Skin of body (tissue), 2 donors: ENCODE measurements around the gene ARHGAP26. TPM values are rescaled to one million over a fixed set of nuclear protein-coding genes. Genes with fewer than 3 reads are reported as not detected.

Source experiments
- DNase-seq: peaks from one replicate; lab custom pipeline; 2025; lab: John Stamatoyannopoulos, UW
- total RNA-seq: library from RNA; depleted of rRNA; stranded (reverse); fragments of >200 nt; gene quantifications from one replicate; pipeline ENCODE4 v1.2.3, GENCODE V29; 2014

ARHGAP26 gene
- total RNA-seq, 1 donor from 2014 or later: 40.6 TPM

DNA sequence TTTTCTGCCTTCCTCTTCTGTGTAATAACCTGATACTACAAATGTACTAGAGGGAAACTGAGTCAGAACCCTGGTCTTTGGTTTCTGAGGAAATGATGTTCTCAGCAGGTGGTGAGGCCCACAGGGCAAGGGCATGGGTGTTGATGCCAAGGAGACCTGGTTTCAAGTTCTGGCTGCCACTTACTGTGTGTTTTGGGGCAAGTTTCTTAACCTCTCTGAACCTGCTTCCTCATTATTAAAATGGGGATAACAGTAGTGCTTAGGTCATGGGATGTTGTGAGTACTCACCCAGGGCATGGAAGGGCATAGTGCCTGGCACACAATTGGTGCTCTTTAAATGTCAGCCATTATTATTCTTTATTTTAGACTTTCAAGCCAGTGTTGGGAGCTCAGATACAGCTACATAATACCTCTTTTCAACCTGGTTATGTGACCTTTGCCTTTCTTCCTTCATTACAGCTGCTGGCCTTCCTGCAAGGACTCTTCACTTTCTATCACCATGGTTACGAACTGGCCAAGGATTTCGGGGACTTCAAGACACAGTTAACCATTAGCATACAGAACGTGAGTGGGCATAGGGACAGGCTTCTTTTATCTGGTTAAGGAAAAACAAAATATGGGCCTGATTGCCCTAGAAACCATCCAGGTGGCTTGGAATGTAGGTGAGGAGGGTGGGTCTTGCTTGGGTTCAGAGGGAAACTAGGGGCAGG lies 131.5 kb downstream of the ARHGAP26 start:
- no peak for DNase-seq

GRCh38 chr5:142902186-142902965 lies 132.2 kb downstream of the ARHGAP26 start:
- DNase-seq: no peak

- DNase-seq: no peak
Observed at GRCh38 chr5:142904416-142904815, 134.2 kb downstream of the ARHGAP26 start.

DNA sequence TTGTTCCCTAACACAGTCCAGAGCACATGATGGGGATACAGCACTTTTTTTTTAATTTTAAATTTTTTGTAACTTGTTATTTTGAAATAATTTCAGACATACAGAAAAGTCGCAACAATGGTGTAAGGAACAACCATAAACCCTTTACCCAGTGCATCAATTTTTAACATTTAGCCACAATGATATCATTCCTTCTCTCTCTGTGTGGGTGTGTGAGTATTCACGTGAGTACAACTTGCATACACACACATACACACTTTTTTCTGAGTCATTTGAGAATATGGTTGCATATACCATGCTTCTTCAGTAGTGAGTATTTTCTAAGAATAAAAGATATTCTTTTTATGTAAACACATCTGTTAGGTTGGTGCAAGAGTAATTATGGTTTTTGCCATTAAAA lies 135.2 kb downstream of the ARHGAP26 start:
- DNase-seq: no peak

- peak; percentile 92 for DNase-seq
Observed at GRCh38 chr5:142906863-142907671, 136.9 kb downstream of the ARHGAP26 start.

DNA sequence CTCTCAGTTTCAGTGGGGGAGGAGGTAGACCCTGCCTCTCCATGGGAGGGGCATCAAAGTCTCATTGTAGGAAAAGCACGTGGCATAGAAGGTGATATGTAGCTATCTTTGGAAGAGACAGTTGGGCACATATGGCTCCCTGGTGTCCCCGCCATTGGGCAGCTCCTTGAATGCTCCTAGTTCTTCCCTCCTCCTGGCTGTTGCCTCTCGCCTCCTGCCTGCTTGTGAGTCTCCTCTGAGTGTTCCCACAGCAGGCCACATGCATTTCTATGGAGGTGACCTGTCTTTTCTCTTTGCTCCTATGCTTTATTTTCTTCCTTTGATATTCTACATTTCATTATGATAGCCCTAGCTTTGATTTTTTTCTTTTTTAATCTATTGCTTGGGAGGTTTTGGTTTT lies 138.5 kb downstream of the ARHGAP26 start:
- DNase-seq: no peak

GRCh38 chr5:142910128-142910527 lies 140.0 kb downstream of the ARHGAP26 start:
- no peak for DNase-seq

DNA sequence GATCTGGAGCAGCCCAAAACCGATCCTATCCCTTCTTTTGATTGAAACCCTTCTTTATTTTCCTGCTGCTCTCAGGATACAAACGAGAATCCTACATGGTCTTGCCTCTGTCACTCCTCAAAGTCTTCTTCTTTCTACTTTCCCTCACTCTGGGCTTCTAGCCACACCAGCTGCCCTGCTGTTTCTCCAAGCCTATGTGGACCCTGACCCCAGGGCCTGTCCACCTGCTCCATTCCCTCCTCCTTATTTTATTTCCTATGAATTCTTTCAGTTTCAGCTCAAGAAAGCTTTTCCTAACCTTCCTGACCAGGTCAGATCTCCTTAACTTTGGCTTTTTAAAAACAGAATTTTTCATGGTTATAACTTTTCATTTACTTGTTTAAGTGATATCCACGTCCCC lies 141.0 kb downstream of the ARHGAP26 start:
- no peak for DNase-seq

DNA sequence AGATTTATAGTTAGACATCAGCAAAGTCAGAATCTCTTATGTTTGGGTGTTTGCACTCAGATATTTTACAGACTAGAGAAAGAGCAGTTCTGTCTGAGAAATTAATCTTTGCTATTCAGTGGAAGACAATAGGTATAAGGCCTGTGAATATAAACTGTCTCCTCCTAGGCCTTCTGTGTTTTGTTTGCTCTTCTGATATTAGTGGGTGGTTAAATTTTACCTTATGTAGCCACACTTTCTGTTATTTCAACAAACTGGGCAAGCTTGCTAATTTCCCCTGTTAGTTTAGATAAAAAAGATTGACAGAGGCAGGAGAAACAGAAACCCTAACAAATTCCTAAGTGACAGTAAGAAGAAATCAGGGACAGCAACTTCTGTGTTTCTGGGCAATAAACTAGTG lies 141.6 kb downstream of the ARHGAP26 start:
- DNase-seq: no peak

GRCh38 chr5:142913728-142914338 lies 143.7 kb downstream of the ARHGAP26 start:
- no peak for DNase-seq

- no peak for DNase-seq
Observed at GRCh38 chr5:142915038-142915437, 144.9 kb downstream of the ARHGAP26 start.

GRCh38 chr5:142915813-142916424 lies 145.7 kb downstream of the ARHGAP26 start:
- DNase-seq: no peak

- no peak for DNase-seq
Observed at GRCh38 chr5:142918959-142919635, 148.9 kb downstream of the ARHGAP26 start.

DNA sequence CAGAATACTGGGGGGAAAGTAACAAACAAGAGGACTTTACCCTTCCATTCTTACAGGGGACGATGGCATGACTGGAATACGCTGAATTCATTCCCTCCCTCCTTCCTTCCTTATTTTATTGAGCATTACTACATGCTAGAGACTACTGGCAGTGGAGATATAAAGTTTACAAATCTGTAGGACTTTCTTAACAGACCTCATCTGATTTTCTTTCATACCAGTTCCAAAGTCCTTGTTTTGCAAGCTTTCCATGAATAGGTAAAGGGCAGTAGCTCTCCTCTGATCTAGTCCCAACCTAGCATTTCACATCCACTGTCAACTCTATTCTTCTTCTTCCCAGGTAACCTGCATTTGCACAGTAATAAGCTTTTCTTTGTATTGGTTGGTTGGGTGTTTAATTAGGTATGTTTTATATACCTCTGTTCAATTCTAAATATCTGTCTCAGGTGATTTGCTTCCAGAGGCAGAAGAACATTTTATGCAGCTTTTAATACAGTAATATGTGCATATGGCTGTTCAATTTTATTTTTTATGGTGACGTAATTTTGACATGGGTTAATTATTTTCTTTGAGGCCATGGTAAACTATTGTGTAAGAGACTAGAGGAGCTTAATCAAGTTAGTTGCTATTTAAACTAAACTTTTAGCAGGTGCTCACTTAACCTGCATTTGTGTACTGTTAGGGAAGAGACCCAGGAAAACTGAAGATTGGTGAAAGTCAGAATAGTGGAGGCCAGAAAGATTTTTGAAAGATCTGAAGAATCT lies 150.9 kb downstream of the ARHGAP26 start:
- DNase-seq: no peak

GRCh38 chr5:142922223-142922952 lies 152.2 kb downstream of the ARHGAP26 start:
- DNase-seq: peak; percentile 55

DNA sequence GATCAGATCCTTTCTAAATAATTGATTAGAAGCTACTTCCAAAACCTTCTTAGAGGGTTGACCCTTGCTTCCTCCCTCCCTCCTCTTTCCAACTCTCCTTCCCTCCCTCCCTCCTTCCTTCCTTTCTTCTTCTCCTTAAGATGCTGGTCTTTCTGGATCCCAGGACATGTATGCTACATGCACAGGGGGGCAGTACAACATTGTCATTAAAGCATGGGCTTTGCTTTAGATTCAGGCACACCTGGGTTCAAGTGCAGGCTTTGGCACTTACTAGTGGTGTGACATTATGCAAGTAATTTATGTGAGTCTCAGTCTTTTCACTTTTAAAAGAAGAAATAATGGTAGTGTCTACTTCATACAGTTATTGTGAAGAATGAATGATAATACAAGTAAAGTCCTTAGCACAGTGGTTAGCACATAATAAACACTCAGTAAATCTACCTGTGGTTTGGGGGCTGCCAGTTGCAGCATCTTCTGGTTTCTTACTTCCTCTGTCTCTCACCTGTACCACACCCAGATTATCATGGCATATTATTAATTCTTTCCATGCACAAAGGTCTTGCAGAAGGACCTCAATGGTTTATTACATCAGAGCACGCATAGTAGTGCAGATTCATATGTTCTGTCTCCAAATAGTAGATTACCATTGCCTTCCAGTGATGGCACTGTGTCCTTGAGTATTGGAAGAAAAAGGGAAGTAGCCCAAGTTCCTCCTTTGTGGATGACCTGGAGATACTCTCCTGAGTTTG lies 154.1 kb downstream of the ARHGAP26 start:
- no peak for DNase-seq

DNA sequence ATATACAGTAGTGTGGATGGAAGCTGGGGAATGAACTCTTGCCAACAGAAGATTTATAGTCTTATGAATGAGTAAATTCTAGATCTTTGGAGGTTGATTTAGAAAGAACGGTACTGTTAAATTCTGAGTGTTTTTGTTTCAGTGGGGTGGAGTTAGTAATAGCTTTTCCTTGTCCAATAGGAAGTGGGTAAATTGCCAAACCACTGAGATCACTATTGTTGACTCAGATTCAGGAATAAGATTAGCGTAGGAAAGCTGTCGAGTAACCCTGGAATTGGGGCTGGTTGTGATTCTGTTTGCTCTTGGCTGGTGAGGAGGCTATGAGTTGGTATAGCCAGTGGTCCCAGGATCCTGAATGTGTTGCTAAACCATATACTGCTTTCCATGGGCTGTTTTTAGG lies 155.6 kb downstream of the ARHGAP26 start:
- DNase-seq: peak; percentile 24

GRCh38 chr5:142926549-142926948 lies 156.4 kb downstream of the ARHGAP26 start:
- DNase-seq: no peak
